Spleen (tissue), 7 donors: ENCODE measurements around the gene NAPEPLD.
"Not testable (repeated sequence)": the region's sequence is repeated elsewhere in the genome, so short reads cannot be mapped to it uniquely, and the experiment has no call there.

Experiments used
- POLR2A ChIP-seq, 3 donors: fragments of 450-650 bp; IDR thresholded peaks; one replicate each; pipeline ENCODE4 v1.5.1; 2017; ENCODE audit warnings: antibody characterized with exemption in 3 of 3, mild to moderate bottlenecking in 1 of 3
- POLR2AphosphoS5 ChIP-seq, 3 donors: sonication (generic); formaldehyde crosslinking; IDR thresholded peaks; one replicate each; pipeline ENCODE4 v1.5.1; 2017; ENCODE audit warnings: antibody characterized with exemption in 3 of 3
- TF ChIP-seq, protein P1 (sequence below), 11 experiments: fragments of 200-600 bp in 7 of 11; fragments of 450-650 bp in 4 of 11; sonication (generic) in 4 of 11; IDR thresholded peaks in 8 of 11; conservative IDR thresholded peaks in 3 of 11; 1 replicate in 7 of 11; 2 replicates in 4 of 11; pipeline versions ENCODE4 v1.4.0 to v1.8.0; 2016 to 2021; ENCODE audit warnings: antibody characterized with exemption in 11 of 11, inconsistent platforms in 4 of 11, mild to moderate bottlenecking in 1 of 11
- donor health status: DM: no; HTN: no; CAD: no; lungs with moderate emphysema.
- donor health status: DM: no; HTN: no; CAD: no.
- donor health status: DM: no; HTN: no; CAD: no.

GRCh38 chr7:103162641-103163040 is 13.7 kb upstream of the NAPEPLD start:
- TF ChIP-seq POLR2A, POLR2AphosphoS5 (IDR thresholded peaks at IDR 0.05): not testable (repeated sequence)
- TF ChIP-seq, protein P1, sequence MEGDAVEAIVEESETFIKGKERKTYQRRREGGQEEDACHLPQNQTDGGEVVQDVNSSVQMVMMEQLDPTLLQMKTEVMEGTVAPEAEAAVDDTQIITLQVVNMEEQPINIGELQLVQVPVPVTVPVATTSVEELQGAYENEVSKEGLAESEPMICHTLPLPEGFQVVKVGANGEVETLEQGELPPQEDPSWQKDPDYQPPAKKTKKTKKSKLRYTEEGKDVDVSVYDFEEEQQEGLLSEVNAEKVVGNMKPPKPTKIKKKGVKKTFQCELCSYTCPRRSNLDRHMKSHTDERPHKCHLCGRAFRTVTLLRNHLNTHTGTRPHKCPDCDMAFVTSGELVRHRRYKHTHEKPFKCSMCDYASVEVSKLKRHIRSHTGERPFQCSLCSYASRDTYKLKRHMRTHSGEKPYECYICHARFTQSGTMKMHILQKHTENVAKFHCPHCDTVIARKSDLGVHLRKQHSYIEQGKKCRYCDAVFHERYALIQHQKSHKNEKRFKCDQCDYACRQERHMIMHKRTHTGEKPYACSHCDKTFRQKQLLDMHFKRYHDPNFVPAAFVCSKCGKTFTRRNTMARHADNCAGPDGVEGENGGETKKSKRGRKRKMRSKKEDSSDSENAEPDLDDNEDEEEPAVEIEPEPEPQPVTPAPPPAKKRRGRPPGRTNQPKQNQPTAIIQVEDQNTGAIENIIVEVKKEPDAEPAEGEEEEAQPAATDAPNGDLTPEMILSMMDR (IDR thresholded peaks at IDR 0.05 in 8 of 11, conservative IDR thresholded peaks at IDR 0.05 in 3 of 11): not testable (repeated sequence)
